ENCODE measurements around the gene SPATA6L. TPM values are rescaled to one million over a fixed set of nuclear protein-coding genes. Genes with fewer than 3 reads are reported as not detected.
A peak's percentile ranks its signal among the peaks of the same experiment; 100 is the strongest.

The SPATA6L gene
- total and polyA plus RNA-seq, 2 of the 13 experiments (the other 11 are each of a cell fraction or from before 2014, with no cell fraction given), result 1.1 to 1.9 TPM

- peak; percentile 93 for TF ChIP-seq AHDC1 (CRISPR knock-in tag; IDR thresholded peaks at IDR 0.05; ENCODE audit: borderline replicate concordance)
- peak; percentile 59; the same call in 1 of the 2 replicates for TF ChIP-seq MYC (CRISPR knock-in tag; IDR thresholded peaks at IDR 0.05; ENCODE audit: borderline replicate concordance)
- TF ChIP-seq ZBTB25 (CRISPR knock-in tag; IDR thresholded peaks at IDR 0.05), result peak; percentile 76; the same call in 1 of the 2 replicates
- no peak for TF ChIP-seq JUNB (CRISPR knock-in tag; IDR thresholded peaks at IDR 0.05; ENCODE audit: borderline replicate concordance)
- TF ChIP-seq ZFYVE20 (CRISPR knock-in tag; IDR thresholded peaks at IDR 0.05; ENCODE audit: borderline replicate concordance, low read depth), result no peak
- TF ChIP-seq BORCS8-MEF2B (CRISPR knock-in tag; IDR thresholded peaks at IDR 0.05), result no peak
- TF ChIP-seq ZMAT3 (CRISPR knock-in tag; conservative IDR thresholded peaks at IDR 0.05), result no peak
- TF ChIP-seq PAWR (CRISPR knock-in tag; IDR thresholded peaks at IDR 0.05; ENCODE audit: borderline replicate concordance), result no peak
- no peak for TF ChIP-seq TOPORS (CRISPR knock-in tag; IDR thresholded peaks at IDR 0.05)
- no peak for TF ChIP-seq ZNF33A (CRISPR knock-in tag; IDR thresholded peaks at IDR 0.05; ENCODE audit: borderline replicate concordance)
- no peak for TF ChIP-seq HIC2 (CRISPR knock-in tag; IDR thresholded peaks at IDR 0.05; ENCODE audit: low read depth)
- TF ChIP-seq ZNF780A (CRISPR knock-in tag; IDR thresholded peaks at IDR 0.05), result no peak
- no peak; the same call in 1 of the 2 replicates for TF ChIP-seq KAT7 (CRISPR knock-in tag; IDR thresholded peaks at IDR 0.05; ENCODE audit: borderline replicate concordance)
- no peak for TF ChIP-seq ZSCAN30 (CRISPR knock-in tag; IDR thresholded peaks at IDR 0.05)
- TF ChIP-seq ARID4A (CRISPR knock-in tag; IDR thresholded peaks at IDR 0.05; ENCODE audit: borderline replicate concordance), result peak; percentile 58; the same call in 1 of the 2 replicates
- no peak for TF ChIP-seq NPAS2 (CRISPR knock-in tag; IDR thresholded peaks at IDR 0.05; ENCODE audit: borderline replicate concordance)
- no peak for TF ChIP-seq GTF2F1 (IDR thresholded peaks at IDR 0.05; ENCODE audit: low read length)
Observed at GRCh38 chr9:4700091-4700490, 33.8 kb upstream of the SPATA6L start (continued).

All from HepG2 (cell line).